Common myeloid progenitor, CD34-positive (primary cell): ENCODE measurements around the gene AKAP5.

ENCODE experiments used
- CTCF ChIA-PET: fragments of 350-600 bp; sonication (Branson Sonifier 250); formaldehyde crosslinking; loops from one replicate; lab custom pipeline; 2021; ENCODE audit warnings: antibody characterized with exemption; lab: Charles Lee
- POLR2A ChIA-PET: fragments of 350-600 bp; sonication (Branson Sonifier 250); formaldehyde crosslinking; loops from one replicate; lab custom pipeline; 2021; ENCODE audit warnings: antibody characterized with exemption; lab: Charles Lee
- DNase-seq, 3 donors: peaks; one replicate each; pipeline versions ENCODE4 v3.0.0 to v3.0.0-alpha.2; 2013
- H3K27ac ChIP-seq, 2 experiments: 1 replicate in 1 of 2; 2 replicates in 1 of 2; pipeline ENCODE4 v1.7.0; 2013; ENCODE audit warnings: inconsistent platforms in 2 of 2, low read length in 2 of 2, mild to moderate bottlenecking in 2 of 2, low read depth in 1 of 2, moderate library complexity in 1 of 2; ENCODE audit not compliant: severe bottlenecking in 2 of 2, insufficient read depth in 1 of 2, poor library complexity in 1 of 2
- H3K27me3 ChIP-seq, 5 experiments: replicated peaks in 2 of 5; 1 replicate in 3 of 5; 2 replicates in 2 of 5; pipeline versions ENCODE4 v1.6.1 to v1.7.0; 2013; ENCODE audit warnings: low read length in 4 of 5, mild to moderate bottlenecking in 2 of 5, moderate library complexity in 2 of 5, inconsistent platforms in 1 of 5; ENCODE audit not compliant: insufficient read depth in 5 of 5, control insufficient read depth in 4 of 5
- H3K36me3 ChIP-seq, 4 experiments: 1 replicate in 2 of 4; 2 replicates in 2 of 4; pipeline versions ENCODE4 v1.6.1 to v1.7.0; 2013; ENCODE audit warnings: low read length in 3 of 4, control low read depth in 1 of 4, mild to moderate bottlenecking in 1 of 4; ENCODE audit not compliant: control insufficient read depth in 4 of 4, insufficient read depth in 4 of 4
- H3K4me1 ChIP-seq, 4 experiments: 1 replicate in 3 of 4; 2 replicates in 1 of 4; pipeline versions ENCODE4 v1.6.1 to v1.7.1; 2013; ENCODE audit warnings: low read length in 3 of 4, mild to moderate bottlenecking in 3 of 4, control low read depth in 1 of 4, inconsistent platforms in 1 of 4, moderate library complexity in 1 of 4; ENCODE audit not compliant: control insufficient read depth in 4 of 4, insufficient read depth in 4 of 4; ENCODE audit errors: control extremely low read depth in 1 of 4
- H3K4me3 ChIP-seq, 7 experiments: 1 replicate in 4 of 7; 2 replicates in 3 of 7; pipeline versions ENCODE4 v1.5.1 to v1.7.0; 2013; ENCODE audit warnings: mild to moderate bottlenecking in 7 of 7, low read length in 6 of 7, moderate library complexity in 6 of 7, inconsistent platforms in 2 of 7, low read depth in 2 of 7, control low read depth in 1 of 7; ENCODE audit not compliant: insufficient read depth in 4 of 7, control insufficient read depth in 1 of 7; ENCODE audit errors: extremely low read depth in 1 of 7
- H3K9me3 ChIP-seq, 5 experiments: 1 replicate in 4 of 5; 2 replicates in 1 of 5; pipeline versions ENCODE4 v1.6.1 to v1.7.1; 2013; ENCODE audit warnings: low read length in 4 of 5, mild to moderate bottlenecking in 2 of 5, inconsistent platforms in 1 of 5, low read depth in 1 of 5, moderate library complexity in 1 of 5; ENCODE audit not compliant: control insufficient read depth in 4 of 5, insufficient read depth in 2 of 5; ENCODE audit errors: control extremely low read depth in 1 of 5
- WGBS: methylation state at CpG from one replicate; pipeline ENCODE4 v1.1.5; 2013; ENCODE audit not compliant: insufficient coverage; 5-methylcytosine and 5-hydroxymethylcytosine counted together

AKAP5 gene

DNA sequence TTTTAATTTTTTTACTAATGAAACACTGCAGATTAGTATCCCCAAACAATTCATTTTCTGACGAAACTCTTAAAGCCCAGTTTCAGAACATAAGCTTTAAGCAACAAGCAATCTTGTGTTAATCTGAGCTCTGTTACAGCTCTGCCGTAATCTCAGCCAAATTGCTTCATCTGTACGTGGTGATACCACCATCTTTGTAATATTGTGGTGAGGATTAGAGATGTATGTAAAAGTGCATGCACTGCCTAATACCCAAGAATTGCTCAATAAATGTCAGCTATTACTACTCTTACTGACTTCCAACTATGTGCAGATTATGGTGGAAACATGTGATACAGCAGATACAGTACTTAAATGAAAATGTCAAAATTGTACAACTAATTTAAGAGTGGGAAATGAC is 1.8 kb downstream of the AKAP5 start:
- no peak overlapping the region for H3K4me3 ChIP-seq
- H3K36me3 ChIP-seq: peaks cover 0 to 3% (median 0%) of the 10 kb centered on the region in 4 experiments
- H3K27me3 ChIP-seq: no peaks in the 10 kb centered on the region

GRCh38 chr14:64467566-64467965 is 2.3 kb downstream of the AKAP5 start:
- POLR2A ChIA-PET: no interaction called here

More for the DNA sequence above, 1.8 kb downstream of the AKAP5 start:
- CTCF ChIA-PET: interaction anchor here (1.0 to 2.5 kb wide), 6 partner anchors 9 to 79 kb away, joined by 3 to 14 read pairs (median 4); partner anchors contain the start of gene MTHFD1
- POLR2A ChIA-PET: no interaction called here
- H3K9me3 ChIP-seq: no peaks in the 10 kb centered on the region
- peaks cover 11 to 16% (median 14%) of the 10 kb centered on the region in 4 experiments for H3K4me1 ChIP-seq
- 90% methylated on average over 1 of the region's 3 CpGs for WGBS
- no peak overlapping the region for H3K27ac ChIP-seq
- DNase-seq: no peak

GRCh38 chr14:64468451-64468850 is 3.2 kb downstream of the AKAP5 start:
- no peak overlapping the region for H3K4me3 ChIP-seq

More at GRCh38 chr14:64467566-64467965, 2.3 kb downstream of the AKAP5 start:
- Histone ChIP-seq H3K9me3 (no peaks in the 10 kb centered on the region), H3K27me3 (no peaks in the 10 kb centered on the region), H3K36me3 (no peaks in the 10 kb centered on the region), H3K4me3 (no peak overlapping the region), H3K4me1 (peaks cover 11 to 16% (median 14%) of the 10 kb centered on the region in 4 experiments), H3K27ac (no peak overlapping the region)
- DNase-seq: no peak
- CTCF ChIA-PET: interaction anchor here (1.0 to 2.5 kb wide), 6 partner anchors 9 to 80 kb away, joined by 3 to 14 read pairs (median 4); partner anchors contain the start of gene MTHFD1

GRCh38 chr14:64474041-64474440 is 8.7 kb downstream of the AKAP5 start:
- ChIA-PET CTCF (interaction anchor here (1.0 to 1.1 kb wide), 3 partner anchors 9 to 130 kb away, joined by 3 read pairs; no protein-coding TSS in a partner anchor), POLR2A (no interaction called here)
- H3K36me3 ChIP-seq: peaks cover 0 to 2% (median 0%) of the 10 kb centered on the region in 4 experiments
- no peak for DNase-seq
- WGBS: 94% methylated on average over 2 of the region's 2 CpGs
- no peaks in the 10 kb centered on the region for H3K9me3 ChIP-seq
- no peak overlapping the region for H3K27ac ChIP-seq
- no peaks in the 10 kb centered on the region for H3K27me3 ChIP-seq
- H3K4me1 ChIP-seq: no peaks in the 10 kb centered on the region
- H3K4me3 ChIP-seq: no peak overlapping the region

More at GRCh38 chr14:64468451-64468850, 3.2 kb downstream of the AKAP5 start:
- DNase-seq: no peak
- Histone ChIP-seq H3K9me3 (no peaks in the 10 kb centered on the region), H3K4me1 (peaks cover 11 to 16% (median 14%) of the 10 kb centered on the region in 4 experiments), H3K36me3 (no peaks in the 10 kb centered on the region), H3K27me3 (no peaks in the 10 kb centered on the region), H3K27ac (no peak overlapping the region)
- CTCF ChIA-PET: interaction anchor here (0.6 to 2.0 kb wide), 3 partner anchors 10 to 125 kb away, joined by 3 to 10 read pairs (median 3); no protein-coding TSS in a partner anchor
- WGBS: 94% methylated on average over 3 of the region's 3 CpGs
- POLR2A ChIA-PET: no interaction called here

- Histone ChIP-seq H3K9me3 (no peaks in the 10 kb centered on the region), H3K36me3 (peaks cover 0 to 4% (median 0%) of the 10 kb centered on the region in 4 experiments), H3K27ac (no peak overlapping the region), H3K4me1 (no peaks in the 10 kb centered on the region), H3K27me3 (no peaks in the 10 kb centered on the region), H3K4me3 (no peak overlapping the region)
- ChIA-PET CTCF (interaction anchor here (1.0 to 7.3 kb wide), 3 partner anchors 9 to 130 kb away, joined by 3 to 66 read pairs (median 3); no protein-coding TSS in a partner anchor), POLR2A (no interaction called here)
- WGBS: 92% methylated on average over 2 of the region's 4 CpGs
- no peak for DNase-seq
Measured at GRCh38 chr14:64474698-64475097, 9.4 kb downstream of the AKAP5 start.

DNA sequence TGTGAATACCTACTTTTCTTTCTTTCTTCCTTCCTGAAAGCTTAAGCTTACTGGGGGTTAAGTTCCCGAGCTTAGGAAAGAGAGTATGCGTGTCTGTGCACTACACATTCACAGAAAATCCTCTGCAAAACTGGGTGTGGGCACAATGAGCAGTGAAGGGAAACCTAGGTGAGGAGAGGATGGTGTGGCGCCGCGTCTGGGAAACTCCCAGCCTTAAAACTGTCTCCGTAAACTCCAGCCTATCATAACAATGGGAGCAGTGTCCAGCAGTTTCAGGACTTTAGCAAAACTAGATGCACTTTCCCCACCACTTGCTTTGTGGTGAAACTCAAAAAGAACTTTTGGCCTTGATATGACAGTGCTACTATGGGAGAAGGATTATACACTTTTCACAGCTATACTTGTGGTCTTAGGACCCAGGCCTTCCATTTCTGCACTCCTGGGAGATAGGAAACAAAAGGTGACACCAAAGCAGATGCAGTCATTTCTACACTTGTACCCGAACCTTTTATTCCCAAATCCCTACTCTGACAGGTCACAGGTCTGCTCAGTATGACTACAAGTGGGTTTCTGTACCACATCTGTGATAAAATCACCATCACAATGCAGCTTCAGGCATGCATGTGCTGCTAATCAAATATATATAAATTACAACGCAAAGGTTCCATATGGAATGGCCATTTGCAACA is 10.4 kb downstream of the AKAP5 start:
- no peak for DNase-seq
- no peaks in the 10 kb centered on the region for H3K9me3 ChIP-seq
- no peak overlapping the region for H3K4me3 ChIP-seq
- peaks cover 0 to 6% (median 3%) of the 10 kb centered on the region in 4 experiments for H3K36me3 ChIP-seq
- ChIA-PET POLR2A (no interaction called here), CTCF (interaction anchor here (0.8 to 7.3 kb wide), 5 partner anchors 10 to 131 kb away, joined by 3 to 66 read pairs (median 9); no protein-coding TSS in a partner anchor)
- H3K27ac ChIP-seq: no peak overlapping the region
- 100% methylated on average over 2 of the region's 8 CpGs for WGBS
- no peaks in the 10 kb centered on the region for H3K27me3 ChIP-seq
- H3K4me1 ChIP-seq: no peaks in the 10 kb centered on the region

DNA sequence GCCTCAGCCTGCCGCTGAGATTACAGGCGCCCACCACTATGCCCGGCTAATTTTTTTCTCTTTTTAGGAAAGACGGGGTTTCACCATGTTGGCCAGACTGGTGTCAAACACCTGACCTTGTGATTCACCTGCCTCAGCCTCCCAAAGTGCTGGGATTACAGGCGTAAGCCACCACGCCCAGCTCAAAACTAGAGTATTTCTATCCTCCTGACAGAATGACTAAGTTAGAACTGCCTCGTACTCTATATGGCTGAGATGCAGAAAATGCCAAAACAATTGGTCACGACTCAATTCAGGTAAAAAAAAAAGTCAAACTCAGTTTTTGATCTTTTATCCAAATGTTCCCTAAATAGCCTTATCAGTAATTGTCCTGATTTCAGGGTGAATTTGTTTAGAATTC is 11.1 kb downstream of the AKAP5 start:
- Histone ChIP-seq H3K36me3 (peaks cover 0 to 6% (median 3%) of the 10 kb centered on the region in 4 experiments), H3K4me3 (no peak overlapping the region), H3K4me1 (no peaks in the 10 kb centered on the region), H3K9me3 (no peaks in the 10 kb centered on the region), H3K27me3 (no peaks in the 10 kb centered on the region), H3K27ac (no peak overlapping the region)
- 98% methylated on average over 6 of the region's 8 CpGs for WGBS
- no peak for DNase-seq
- CTCF ChIA-PET: interaction anchor here (0.8 to 7.3 kb wide), 5 partner anchors 9 to 132 kb away, joined by 3 to 66 read pairs (median 9); no protein-coding TSS in a partner anchor
- POLR2A ChIA-PET: no interaction called here
